Thoracic aorta (tissue), 2 donors: ENCODE measurements around the gene FOXO6. TPM values are rescaled to one million over a fixed set of nuclear protein-coding genes. Genes with fewer than 3 reads are reported as not detected.

Experiments
- ATAC-seq: fragments of 150-250 bp; one replicate; pipeline ENCODE4 v1.8.0; 2017; ENCODE audit warnings: low read depth; ENCODE audit not compliant: insufficient number of reproducible peaks, low FRiP score
- DNase-seq: peaks from one replicate; pipeline ENCODE4 v3.0.0-alpha.2; 2020; ENCODE audit warnings: low spot score
- H3K27ac ChIP-seq, 2 donors: fragments of 200-600 bp; sonication (generic); 1 replicate in 1 of 2; 2 replicates in 1 of 2; pipeline ENCODE4 v1.5.1; 2016; ENCODE audit warnings: mild to moderate bottlenecking in 2 of 2, moderate library complexity in 2 of 2
- H3K27me3 ChIP-seq: fragments of 200-600 bp; sonication (generic); replicated peaks from 2 replicates; pipeline ENCODE4 v1.6.0; 2016; ENCODE audit warnings: mild to moderate bottlenecking; ENCODE audit not compliant: insufficient read depth
- H3K36me3 ChIP-seq: fragments of 200-600 bp; sonication (generic); one replicate; pipeline ENCODE4 v1.5.1; 2016
- H3K4me1 ChIP-seq, 2 donors: fragments of 200-600 bp; sonication (generic); 1 replicate in 1 of 2; 2 replicates in 1 of 2; pipeline versions ENCODE4 v1.5.1 to v1.6.0; 2016; ENCODE audit warnings: low read depth in 2 of 2, mild to moderate bottlenecking in 1 of 2; ENCODE audit not compliant: control insufficient read depth in 1 of 2
- H3K4me3 ChIP-seq: fragments of 200-600 bp; sonication (generic); 2 replicates; pipeline ENCODE4 v1.5.1; 2016; ENCODE audit warnings: mild to moderate bottlenecking
- H3K9me3 ChIP-seq: fragments of 200-600 bp; sonication (generic); 2 replicates; pipeline ENCODE4 v1.5.1; 2016
- CTCF ChIP-seq: fragments of 200-600 bp; sonication (generic); IDR thresholded peaks from one replicate; pipeline ENCODE4 v1.5.1; 2019; ENCODE audit warnings: antibody characterized with exemption
- total RNA-seq, 2 donors: library from RNA; depleted of rRNA; stranded (reverse); fragments of >200 nt; gene quantifications; one replicate each; pipeline versions ENCODE4 v1.1.0 to v1.2.3, GENCODE V29; 2016

The FOXO6 gene
- total RNA-seq, 2 donors from 2014 or later = 3.8 TPM; not detected in 1

- TF ChIP-seq CTCF = no peak
- Histone ChIP-seq H3K27me3 (no peaks in the 10 kb centered on the region), H3K36me3 (no peaks in the 10 kb centered on the region), H3K4me1 (peaks cover 11 to 23% of the 10 kb centered on the region in 2 donors), H3K4me3 (no peak overlapping the region), H3K9me3 (no peaks in the 10 kb centered on the region), H3K27ac (peak overlapping the region; percentile 67 to 68)
- DNase-seq = no peak
- peak; percentile 40 for ATAC-seq
Observed at GRCh38 chr1:41319807-41320711, 41.2 kb upstream of the FOXO6 start.

GRCh38 chr1:41320895-41321676 is 40.1 kb upstream of the FOXO6 start:
- no peak for TF ChIP-seq CTCF
- Histone ChIP-seq H3K4me1 (peaks cover 11 to 23% of the 10 kb centered on the region in 2 donors), H3K27ac (no peak overlapping the region), H3K4me3 (no peak overlapping the region), H3K9me3 (no peaks in the 10 kb centered on the region), H3K36me3 (no peaks in the 10 kb centered on the region), H3K27me3 (no peaks in the 10 kb centered on the region)
- DNase-seq (no peak), ATAC-seq (no peak)

DNA sequence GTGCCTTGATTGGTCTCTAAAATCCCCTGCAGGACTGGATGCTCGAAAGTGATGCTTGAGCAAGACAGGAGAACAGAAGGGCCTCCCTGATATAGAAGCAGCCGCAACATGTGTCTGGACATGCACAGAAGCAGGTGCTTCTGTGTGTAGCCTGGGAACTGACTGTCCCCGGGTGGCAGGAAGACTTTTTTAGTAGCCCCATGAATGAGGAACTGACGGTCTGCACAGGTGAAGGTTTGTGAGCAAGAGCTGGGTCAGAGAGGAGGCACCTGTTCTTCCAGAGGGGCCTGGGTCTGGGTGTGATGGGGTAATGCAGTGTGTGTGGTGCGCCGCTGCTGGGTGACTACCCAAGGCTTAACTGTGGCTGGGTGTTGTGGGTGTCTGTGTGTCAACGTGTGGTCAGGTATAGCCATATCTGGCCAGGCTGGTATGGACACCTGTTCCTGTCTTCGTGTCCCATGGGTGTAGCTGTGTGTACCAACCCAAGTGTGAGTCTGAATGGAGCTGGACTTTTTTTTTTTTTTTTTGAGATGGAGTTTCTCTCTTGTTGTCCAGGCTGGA is 39.1 kb upstream of the FOXO6 start:
- Histone ChIP-seq H3K27ac (no peak overlapping the region), H3K36me3 (no peaks in the 10 kb centered on the region), H3K4me1 (peaks cover 11 to 23% of the 10 kb centered on the region in 2 donors), H3K27me3 (no peaks in the 10 kb centered on the region), H3K9me3 (no peaks in the 10 kb centered on the region), H3K4me3 (no peak overlapping the region)
- DNase-seq (no peak), ATAC-seq (no peak)
- TF ChIP-seq CTCF = no peak

DNA sequence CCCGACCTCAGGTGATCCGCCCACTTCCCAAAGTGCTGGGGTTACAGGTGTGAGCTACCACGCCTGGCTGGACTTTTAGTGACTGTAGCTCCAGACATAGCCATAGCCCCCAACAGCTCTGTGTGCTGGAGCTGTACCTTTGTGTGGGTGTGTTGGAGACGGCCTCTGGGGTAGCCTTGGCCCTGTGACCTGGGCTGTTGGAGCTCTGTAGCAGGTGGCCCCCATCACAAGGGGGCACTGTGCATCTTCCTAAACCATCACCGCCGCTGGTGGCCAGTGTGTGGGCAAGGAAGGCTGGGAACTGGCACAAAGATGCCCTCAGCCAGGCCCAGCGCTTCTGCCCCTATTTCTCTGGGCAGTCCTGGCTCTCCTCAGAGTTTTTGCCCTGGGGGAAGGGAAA is 38.4 kb upstream of the FOXO6 start:
- ATAC-seq = no peak
- TF ChIP-seq CTCF = no peak
- Histone ChIP-seq H3K27me3 (no peaks in the 10 kb centered on the region), H3K4me3 (no peak overlapping the region), H3K36me3 (no peaks in the 10 kb centered on the region), H3K9me3 (no peaks in the 10 kb centered on the region), H3K27ac (no peak overlapping the region), H3K4me1 (peaks cover 11 to 23% of the 10 kb centered on the region in 2 donors)
- no peak for DNase-seq

- H3K36me3 ChIP-seq = no peaks in the 10 kb centered on the region
- H3K4me3 ChIP-seq = no peak overlapping the region
- no peaks in the 10 kb centered on the region for H3K9me3 ChIP-seq
- no peak for TF ChIP-seq CTCF
- no peak for DNase-seq
- no peak for ATAC-seq
- H3K27ac ChIP-seq = no peak overlapping the region
- no peaks in the 10 kb centered on the region for H3K27me3 ChIP-seq
- peaks cover 11 to 23% of the 10 kb centered on the region in 2 donors for H3K4me1 ChIP-seq
Observed at GRCh38 chr1:41323243-41323642, 38.0 kb upstream of the FOXO6 start.
